Activated B cell treated with CpG ODN at 0.5 μM for 24 hours (primary cell): ENCODE results near the gene ZFYVE27. TPM values are rescaled to one million over a fixed set of nuclear protein-coding genes. Genes with fewer than 3 reads are reported as not detected.

Experiments
- ATAC-seq: fragments of 200-7000 bp; cut with Tn5 transposase; one replicate; pipeline ENCODE4 v1.10.0; 2021; ENCODE audit warnings: low read depth, mild to moderate bottlenecking, moderate library complexity
- CTCF ChIA-PET: fragments of 350-600 bp; sonication (Branson Sonifier 250); formaldehyde crosslinking; loops from one replicate; lab custom pipeline; 2021; ENCODE audit warnings: antibody characterized with exemption; lab: Charles Lee
- POLR2A ChIA-PET: fragments of 350-600 bp; sonication (Branson Sonifier 250); formaldehyde crosslinking; loops from one replicate; lab custom pipeline; 2021; ENCODE audit warnings: antibody characterized with exemption; lab: Charles Lee
- DNase-seq: peaks from one replicate; pipeline ENCODE4 v3.0.0; 2022
- H3K27ac Mint-ChIP-seq: one replicate; pipeline ENCODE4 v1.8.0; 2020; ENCODE audit warnings: mixed read lengths
- H3K27me3 Mint-ChIP-seq: one replicate; pipeline ENCODE4 v1.8.0; 2021; ENCODE audit warnings: mixed read lengths
- H3K36me3 Mint-ChIP-seq: one replicate; pipeline ENCODE4 v1.8.0; 2021; ENCODE audit warnings: low read depth, mixed read lengths
- H3K4me1 Mint-ChIP-seq: one replicate; pipeline ENCODE4 v1.8.0; 2021; ENCODE audit warnings: mixed read lengths
- H3K4me3 Mint-ChIP-seq: one replicate; pipeline ENCODE4 v1.8.0; 2020; ENCODE audit warnings: mild to moderate bottlenecking, mixed read lengths
- H3K9me3 Mint-ChIP-seq: one replicate; pipeline ENCODE4 v1.8.0; 2020; ENCODE audit warnings: mixed read lengths
- intact Hi-C: fragments of 100-400 bp; cut with micrococcal nuclease; formaldehyde crosslinking; loops from one replicate; pipeline ENCODE4 v1.15.1; 2024
- total RNA-seq: library from RNA; stranded (reverse); gene quantifications from 2 replicates; pipeline ENCODE4 v1.2.3, GENCODE V29; 2022
- TF ChIP-seq, protein P1 (sequence below): fragments of 200-600 bp; IDR thresholded peaks from one replicate; pipeline ENCODE4 v1.8.0; 2022; ENCODE audit warnings: antibody characterized with exemption, mild to moderate bottlenecking

Gene ZFYVE27
- total RNA-seq, 1 donor from 2014 or later: 65.7 TPM

DNA sequence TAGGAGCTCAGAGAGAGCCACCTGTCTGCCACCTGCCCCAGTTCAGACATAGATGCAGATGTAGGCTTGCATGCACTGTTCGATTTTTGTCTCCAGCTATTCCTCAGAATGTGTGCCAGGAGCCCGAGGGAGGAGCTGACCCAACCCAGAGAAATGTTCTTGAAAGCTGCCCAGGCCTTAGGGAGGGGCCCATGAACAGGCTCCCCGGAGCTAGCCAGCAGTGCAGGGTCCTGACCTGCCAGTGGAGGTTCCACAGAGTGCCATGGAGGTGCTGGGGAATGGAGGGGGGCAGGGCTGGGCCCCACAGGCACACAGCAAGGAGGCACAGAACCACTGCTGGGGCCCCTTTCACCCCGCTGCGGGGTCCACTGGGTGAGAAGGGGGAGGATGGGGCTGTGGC lies 64.5 kb downstream of the ZFYVE27 start:
- intact Hi-C loops: no loop called here
- no peak overlapping the region for H3K27ac Mint-ChIP-seq
- peaks cover 5% of the 10 kb centered on the region for H3K4me1 Mint-ChIP-seq
- DNase-seq: no peak
- no peaks in the 10 kb centered on the region for H3K36me3 Mint-ChIP-seq
- POLR2A ChIA-PET: no interaction called here
- H3K4me3 Mint-ChIP-seq: no peak overlapping the region
- TF ChIP-seq, protein P1, sequence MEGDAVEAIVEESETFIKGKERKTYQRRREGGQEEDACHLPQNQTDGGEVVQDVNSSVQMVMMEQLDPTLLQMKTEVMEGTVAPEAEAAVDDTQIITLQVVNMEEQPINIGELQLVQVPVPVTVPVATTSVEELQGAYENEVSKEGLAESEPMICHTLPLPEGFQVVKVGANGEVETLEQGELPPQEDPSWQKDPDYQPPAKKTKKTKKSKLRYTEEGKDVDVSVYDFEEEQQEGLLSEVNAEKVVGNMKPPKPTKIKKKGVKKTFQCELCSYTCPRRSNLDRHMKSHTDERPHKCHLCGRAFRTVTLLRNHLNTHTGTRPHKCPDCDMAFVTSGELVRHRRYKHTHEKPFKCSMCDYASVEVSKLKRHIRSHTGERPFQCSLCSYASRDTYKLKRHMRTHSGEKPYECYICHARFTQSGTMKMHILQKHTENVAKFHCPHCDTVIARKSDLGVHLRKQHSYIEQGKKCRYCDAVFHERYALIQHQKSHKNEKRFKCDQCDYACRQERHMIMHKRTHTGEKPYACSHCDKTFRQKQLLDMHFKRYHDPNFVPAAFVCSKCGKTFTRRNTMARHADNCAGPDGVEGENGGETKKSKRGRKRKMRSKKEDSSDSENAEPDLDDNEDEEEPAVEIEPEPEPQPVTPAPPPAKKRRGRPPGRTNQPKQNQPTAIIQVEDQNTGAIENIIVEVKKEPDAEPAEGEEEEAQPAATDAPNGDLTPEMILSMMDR: no peak
- H3K27me3 Mint-ChIP-seq: peaks cover 23% of the 10 kb centered on the region
- CTCF ChIA-PET: interaction anchor here (0.7 kb wide), 1 partner anchor 9 kb away, joined by 3 read pairs; no protein-coding TSS in a partner anchor
- peaks cover 4% of the 10 kb centered on the region for H3K9me3 Mint-ChIP-seq
- ATAC-seq: no peak

DNA sequence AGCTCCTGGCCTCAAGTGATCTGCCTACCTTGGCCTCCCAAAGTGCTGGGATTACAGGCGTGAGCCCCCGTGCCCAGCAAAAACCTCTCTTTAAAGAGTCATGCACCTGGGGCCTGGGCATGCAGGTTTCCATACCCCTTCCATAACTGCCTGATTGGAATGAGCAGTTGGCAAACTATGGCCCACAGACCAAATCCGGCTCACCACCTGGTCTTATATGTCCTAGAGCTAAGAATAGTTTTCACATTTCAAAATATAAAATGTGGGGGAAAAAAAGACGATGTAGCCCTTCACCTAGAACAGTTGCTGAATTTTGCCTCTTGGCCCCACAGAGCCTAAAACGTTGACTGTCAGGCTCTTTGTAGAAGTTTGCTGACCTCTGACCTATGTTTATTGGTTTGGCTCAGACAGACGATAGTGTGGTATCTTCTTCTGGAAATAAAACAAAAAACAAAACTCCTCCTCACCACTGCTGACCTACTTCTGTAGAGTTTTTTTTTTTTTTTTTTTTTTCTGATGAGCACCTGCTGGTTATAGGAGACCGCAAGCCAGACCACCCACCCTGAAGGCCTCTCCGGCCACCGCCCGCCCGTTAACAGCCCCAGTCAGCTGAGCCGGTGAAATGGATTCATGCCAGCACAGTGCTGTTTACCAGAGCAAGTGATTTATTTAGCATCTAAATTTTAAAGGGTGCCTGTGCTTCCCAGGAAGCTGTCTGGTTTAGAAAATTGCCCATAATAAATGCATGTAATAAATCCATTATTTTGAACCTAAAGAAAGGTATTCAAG lies 68.4 kb downstream of the ZFYVE27 start:
- ATAC-seq (no peak), DNase-seq (no peak)
- Mint-ChIP-seq H3K4me3 (no peak overlapping the region), H3K4me1 (no peaks in the 10 kb centered on the region), H3K9me3 (no peaks in the 10 kb centered on the region), H3K36me3 (no peaks in the 10 kb centered on the region), H3K27me3 (peaks cover 20% of the 10 kb centered on the region), H3K27ac (no peak overlapping the region)
- CTCF ChIA-PET: no interaction called here
- intact Hi-C loops: no loop called here
- TF ChIP-seq, protein P1: no peak
- POLR2A ChIA-PET: no interaction called here

DNA sequence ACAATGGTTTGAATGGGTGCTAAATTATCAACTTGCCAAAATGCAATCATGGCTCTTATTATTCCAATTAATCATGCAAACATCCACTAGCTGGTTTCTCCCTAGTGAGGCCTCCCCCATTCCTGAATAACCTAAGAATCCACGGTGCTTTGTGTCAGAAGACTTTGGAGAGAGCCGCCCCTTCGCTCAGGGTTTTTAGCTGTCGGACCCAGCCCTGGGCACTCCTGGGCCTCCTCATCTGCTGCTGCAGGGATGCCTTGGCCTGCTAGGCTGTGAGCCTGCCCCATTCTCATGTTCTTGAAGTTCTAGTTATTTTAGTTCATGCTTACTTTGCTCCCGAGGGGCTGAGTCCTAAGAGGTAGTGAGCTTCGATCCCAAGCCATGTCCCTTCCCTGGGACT lies 69.0 kb downstream of the ZFYVE27 start:
- ChIA-PET CTCF (no interaction called here), POLR2A (no interaction called here)
- intact Hi-C loops: no loop called here
- H3K36me3 Mint-ChIP-seq: no peaks in the 10 kb centered on the region
- H3K27me3 Mint-ChIP-seq: peaks cover 19% of the 10 kb centered on the region
- no peaks in the 10 kb centered on the region for H3K9me3 Mint-ChIP-seq
- ATAC-seq: no peak
- no peak overlapping the region for H3K27ac Mint-ChIP-seq
- no peak overlapping the region for H3K4me3 Mint-ChIP-seq
- H3K4me1 Mint-ChIP-seq: no peaks in the 10 kb centered on the region
- no peak for DNase-seq
- TF ChIP-seq, protein P1: no peak

DNA sequence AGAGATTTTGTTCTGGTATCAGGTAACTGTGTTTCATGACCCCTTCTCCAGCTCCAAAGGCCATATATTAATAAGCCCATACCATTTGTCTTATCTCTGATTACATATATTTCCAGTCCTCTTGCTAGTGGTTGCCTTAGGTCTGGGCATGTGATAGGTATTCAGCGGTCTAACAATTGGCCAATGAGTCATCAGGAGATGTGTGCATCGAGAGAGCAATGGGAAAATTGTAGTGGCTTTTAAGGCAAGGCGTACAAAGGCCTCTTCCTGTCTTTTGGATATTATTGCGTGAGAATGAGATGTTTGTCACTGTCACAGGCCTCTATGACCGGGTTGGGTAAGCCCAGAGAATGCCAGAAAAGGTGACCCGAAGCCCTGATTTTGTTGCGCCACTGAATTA lies 73.5 kb downstream of the ZFYVE27 start:
- DNase-seq: no peak
- CTCF ChIA-PET: no interaction called here

More for the DNA sequence above, 73.5 kb downstream of the ZFYVE27 start:
- POLR2A ChIA-PET: no interaction called here
- TF ChIP-seq, protein P1: no peak
- Mint-ChIP-seq H3K36me3 (no peaks in the 10 kb centered on the region), H3K27ac (no peak overlapping the region), H3K9me3 (no peaks in the 10 kb centered on the region), H3K4me1 (no peaks in the 10 kb centered on the region), H3K4me3 (no peak overlapping the region), H3K27me3 (peaks cover 11% of the 10 kb centered on the region)
- no peak for ATAC-seq
- intact Hi-C loops: no loop called here

Other genes with a start within 250 kb of the ZFYVE27 start
- gene MMS19, start 238.7 kb upstream of the ZFYVE27 start, total RNA-seq: 83.0 and 89.2 TPM in 2 replicates
- 0.91 and 1.0 TPM in 2 replicates for gene UBTD1, start 238.2 kb upstream of the ZFYVE27 start, total RNA-seq
- gene ANKRD2, start 164.3 kb upstream of the ZFYVE27 start, total RNA-seq: not detected in 2 replicates
- gene HOGA1, start 152.7 kb upstream of the ZFYVE27 start, total RNA-seq: not detected in 2 replicates
- not detected in 2 replicates for gene C10orf62, start 147.4 kb upstream of the ZFYVE27 start, total RNA-seq
- gene MORN4, start 103.6 kb upstream of the ZFYVE27 start, total RNA-seq: 1.5 and 2.9 TPM in 2 replicates
- gene PI4K2A, start 96.5 kb upstream of the ZFYVE27 start, total RNA-seq: 15.0 and 15.1 TPM in 2 replicates
- 0.51 and 1.2 TPM in 2 replicates for gene AVPI1, start 49.9 kb upstream of the ZFYVE27 start, total RNA-seq
- 0.24 and 0.31 TPM in 2 replicates for gene MARVELD1, start 23.4 kb upstream of the ZFYVE27 start, total RNA-seq
- not detected in 2 replicates for gene SFRP5, start 34.9 kb downstream of the ZFYVE27 start, total RNA-seq
- 0.04 TPM in 1 of 2 replicates, not detected in the other for gene GOLGA7B, start 112.7 kb downstream of the ZFYVE27 start, total RNA-seq